Heart left ventricle (tissue), 16 donors: ENCODE measurements around the gene SVEP1. TPM values are rescaled to one million over a fixed set of nuclear protein-coding genes. Genes with fewer than 3 reads are reported as not detected.
A peak's percentile ranks its signal among the peaks of the same experiment; 100 is the strongest.

Experiments used
- ATAC-seq, 4 donors: fragments of 200-7000 bp; cut with Tn5 transposase; one replicate each; pipeline ENCODE4 v1.9.1; 2020 to 2022; ENCODE audit warnings: moderate library complexity in 4 of 4, mild to moderate bottlenecking in 3 of 4, moderate number of reproducible peaks in 1 of 4
- DNase-seq, 5 donors: peaks; one replicate each; pipeline ENCODE4 v3.0.0-alpha.2; 2020
- H3K27ac ChIP-seq, 12 donors: fragments of 200-600 bp; sonication (generic) in 4 of 12; one replicate each; pipeline versions ENCODE4 v1.5.0 to v1.8.0; 2016 to 2022; ENCODE audit warnings: mild to moderate bottlenecking in 2 of 12
- H3K27me3 ChIP-seq, 9 donors: fragments of 200-600 bp; sonication (generic) in 2 of 9; one replicate each; pipeline versions ENCODE4 v1.5.1 to v1.8.0; 2016 to 2022; ENCODE audit warnings: mild to moderate bottlenecking in 3 of 9
- H3K36me3 ChIP-seq, 9 donors: fragments of 200-600 bp; sonication (generic) in 2 of 9; one replicate each; pipeline versions ENCODE4 v1.5.0 to v1.8.0; 2018 to 2022; ENCODE audit warnings: mild to moderate bottlenecking in 2 of 9
- H3K4me1 ChIP-seq, 12 donors: fragments of 200-600 bp; sonication (generic) in 4 of 12; one replicate each; pipeline versions ENCODE4 v1.5.0 to v1.8.0; 2016 to 2022; ENCODE audit warnings: mild to moderate bottlenecking in 3 of 12
- H3K4me3 ChIP-seq, 12 donors: fragments of 200-600 bp; sonication (generic) in 4 of 12; one replicate each; pipeline versions ENCODE4 v1.5.0 to v1.8.0; 2017 to 2022; ENCODE audit warnings: mild to moderate bottlenecking in 9 of 12, moderate library complexity in 4 of 12
- H3K9me3 ChIP-seq, 12 donors: fragments of 200-600 bp; sonication (generic) in 4 of 12; one replicate each; pipeline versions ENCODE4 v1.5.0 to v1.8.0; 2016 to 2022; ENCODE audit warnings: mild to moderate bottlenecking in 1 of 12
- POLR2A ChIP-seq, 2 donors: fragments of 450-650 bp; IDR thresholded peaks; one replicate each; pipeline ENCODE4 v1.6.1; 2017; ENCODE audit warnings: antibody characterized with exemption in 2 of 2, mild to moderate bottlenecking in 2 of 2, moderate library complexity in 2 of 2
- WGBS, 4 donors: extraction: QIAGEN DNeasy Blood & Tissue Kit in 2 of 4; methylation state at CpG; one replicate each; pipeline versions ENCODE4 v1.1.5 to v1.1.7; 2013 to 2018; 5-methylcytosine and 5-hydroxymethylcytosine counted together
- intact Hi-C, 10 donors: fragments of 100-400 bp; cut with DNase I; formaldehyde crosslinking; loops; one replicate each; pipeline versions ENCODE4 v1.11.1 to v1.14.2; 2022
- polyA plus RNA-seq, 2 donors: library from polyadenylated mRNA; stranded (reverse); fragments of 200-250 nt; gene quantifications; one replicate each; pipeline ENCODE4 v1.2.3, GENCODE V29; 2013
- total RNA-seq, 9 donors: library from RNA; depleted of rRNA in 2 of 9; stranded (reverse); fragments of >200 nt in 2 of 9; fragmentation: NEBNext Ultra II Directional in 3 of 9; extraction: Animal tissue kit (Norgen Biotek cat#: 25700) in 3 of 9; gene quantifications; one replicate each; pipeline versions ENCODE4 v1.1.0 to v1.2.4, GENCODE V29; 2016 to 2023
- TF ChIP-seq, protein P1 (sequence below), 12 donors: fragments of 200-600 bp; sonication (generic) in 4 of 12; IDR thresholded peaks; one replicate each; pipeline versions ENCODE4 v1.5.0 to v1.8.0; 2018 to 2022; ENCODE audit warnings: antibody characterized with exemption in 12 of 12, mild to moderate bottlenecking in 5 of 12
- donor health status: ischemic (EF 13 %, LVEDD 7.1; RV severe dilation, severe dysfunction).
- donor health status: healthy with polysubstance abuse.
- donor health status: DM: no; HTN: yes; CAD: no.
- donor health status: DM: no; HTN: no; CAD: no.
- donor health status: ischemic (EF 25% LVEDD 6.9; RV normal size, moderate dysfunction).
- donor health status: ischemic (EF 25% LVEDD 5.7; RV mildly dilated, moderate dysfunction).
- donor health status: healthy.
- donor health status: DM: yes; HTN: yes; CAD: no.
- donor health status: ischemic (EF 35%, LVEDD 5.7; RV mildly dilated, moderate dysfunction).
- donor health status: nonischemic (EF 11% LVEDD 7.7; RV severe dilation, severe dysfunction).
- donor health status: DM: yes; HTN: yes; CAD: no.
- donor health status: PGD.
- donor health status: ischemic (EF 29% LVEDD 5.4; RV normal size, mild dysfunction).
- donor health status: nonischemic (EF 23%, LVEDD 6.1; RV moderate dilation, normal function).

Gene SVEP1
- total and polyA plus RNA-seq, 11 donors, result 0.50 to 34.4 (median 7.5) TPM

DNA sequence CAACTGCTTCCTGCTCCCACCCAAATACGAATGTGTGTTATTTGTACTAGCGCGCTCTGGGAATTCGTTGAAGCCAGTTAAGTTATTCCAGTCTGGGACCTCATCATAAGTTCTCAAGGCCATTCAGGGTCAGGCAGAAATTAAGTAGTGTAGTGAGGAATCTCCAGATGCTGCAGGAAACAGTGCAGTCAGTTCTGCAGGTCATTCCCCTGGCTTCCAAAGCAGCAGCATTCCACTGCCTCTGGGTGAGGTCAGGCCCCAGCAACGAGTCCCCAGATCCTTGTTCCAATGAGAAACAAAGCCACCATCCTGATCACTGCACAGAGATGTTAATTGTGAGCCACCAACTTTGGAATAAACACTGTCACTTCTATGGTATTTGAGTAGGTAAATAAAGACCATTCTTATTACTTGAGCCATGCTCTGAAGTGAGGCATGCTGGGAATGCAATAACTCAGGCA is 33.1 kb downstream of the SVEP1 start:
- Histone ChIP-seq H3K4me3 (no peak overlapping the region), H3K4me1 (peaks cover 0 to 38% (median 1%) of the 10 kb centered on the region in 12 donors), H3K27ac (peak overlapping the region in 8 of 12 donors; percentile 3 to 82 (median 52)), H3K36me3 (peaks cover 0 to 3% (median 0%) of the 10 kb centered on the region in 9 donors), H3K27me3 (no peaks in the 10 kb centered on the region), H3K9me3 (no peaks in the 10 kb centered on the region)
- TF ChIP-seq, protein P1, sequence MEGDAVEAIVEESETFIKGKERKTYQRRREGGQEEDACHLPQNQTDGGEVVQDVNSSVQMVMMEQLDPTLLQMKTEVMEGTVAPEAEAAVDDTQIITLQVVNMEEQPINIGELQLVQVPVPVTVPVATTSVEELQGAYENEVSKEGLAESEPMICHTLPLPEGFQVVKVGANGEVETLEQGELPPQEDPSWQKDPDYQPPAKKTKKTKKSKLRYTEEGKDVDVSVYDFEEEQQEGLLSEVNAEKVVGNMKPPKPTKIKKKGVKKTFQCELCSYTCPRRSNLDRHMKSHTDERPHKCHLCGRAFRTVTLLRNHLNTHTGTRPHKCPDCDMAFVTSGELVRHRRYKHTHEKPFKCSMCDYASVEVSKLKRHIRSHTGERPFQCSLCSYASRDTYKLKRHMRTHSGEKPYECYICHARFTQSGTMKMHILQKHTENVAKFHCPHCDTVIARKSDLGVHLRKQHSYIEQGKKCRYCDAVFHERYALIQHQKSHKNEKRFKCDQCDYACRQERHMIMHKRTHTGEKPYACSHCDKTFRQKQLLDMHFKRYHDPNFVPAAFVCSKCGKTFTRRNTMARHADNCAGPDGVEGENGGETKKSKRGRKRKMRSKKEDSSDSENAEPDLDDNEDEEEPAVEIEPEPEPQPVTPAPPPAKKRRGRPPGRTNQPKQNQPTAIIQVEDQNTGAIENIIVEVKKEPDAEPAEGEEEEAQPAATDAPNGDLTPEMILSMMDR (IDR thresholded peaks at IDR 0.05), result no peak
- no peak for TF ChIP-seq POLR2A (IDR thresholded peaks at IDR 0.05)
- DNase-seq (peak in 4 of 5 donors; percentile 41 to 55 (median 49)), ATAC-seq (peak; percentile 69 to 88 (median 80))
- 49 to 71% (median 57%) methylated on average over 4 to 5 of the region's 5 CpGs for WGBS, 4 donors
- intact Hi-C loops, result loop anchor here in 1 of 10 donors (10.0 kb wide), 1 partner anchor 652 kb away; no protein-coding TSS in a partner anchor

DNA sequence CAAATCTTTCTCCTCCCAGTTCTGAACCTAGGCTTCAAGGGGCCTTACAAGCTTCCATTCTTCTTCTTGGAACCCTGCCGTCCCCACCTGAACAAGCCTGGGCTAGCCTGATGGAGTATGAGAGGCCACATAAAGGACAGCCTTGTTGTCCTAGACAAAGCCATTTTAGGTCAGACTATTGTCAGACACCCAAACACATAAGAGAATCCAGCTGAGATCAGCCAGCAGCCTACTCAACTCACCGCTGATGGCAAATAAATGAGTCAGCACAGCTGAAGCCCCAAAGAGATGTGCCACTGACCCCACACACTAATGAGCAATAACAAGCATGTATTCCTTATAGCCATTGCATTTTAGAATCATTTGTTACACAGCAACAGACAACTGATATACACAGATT is 33.8 kb downstream of the SVEP1 start:
- H3K4me3 ChIP-seq, result no peak overlapping the region
- WGBS, 4 donors, result 73 to 83% (median 76%) methylated on average over 2 of the region's 2 CpGs
- intact Hi-C loops, result loop anchor here in 1 of 10 donors (10.0 kb wide), 1 partner anchor 651 kb away; no protein-coding TSS in a partner anchor
- peaks cover 0 to 34% (median 1%) of the 10 kb centered on the region in 12 donors for H3K4me1 ChIP-seq
- peaks cover 0 to 3% (median 0%) of the 10 kb centered on the region in 9 donors for H3K36me3 ChIP-seq
- DNase-seq (peak in 1 of 5 donors; percentile 33), ATAC-seq (peak in 3 of 4 donors; percentile 36 to 78 (median 62))
- TF ChIP-seq, protein P1 (IDR thresholded peaks at IDR 0.05), result no peak
- TF ChIP-seq POLR2A (IDR thresholded peaks at IDR 0.05), result no peak
- H3K27me3 ChIP-seq, result no peaks in the 10 kb centered on the region
- H3K9me3 ChIP-seq, result no peaks in the 10 kb centered on the region
- peak overlapping the region in 10 of 12 donors; percentile 10 to 82 (median 52) for H3K27ac ChIP-seq

DNA sequence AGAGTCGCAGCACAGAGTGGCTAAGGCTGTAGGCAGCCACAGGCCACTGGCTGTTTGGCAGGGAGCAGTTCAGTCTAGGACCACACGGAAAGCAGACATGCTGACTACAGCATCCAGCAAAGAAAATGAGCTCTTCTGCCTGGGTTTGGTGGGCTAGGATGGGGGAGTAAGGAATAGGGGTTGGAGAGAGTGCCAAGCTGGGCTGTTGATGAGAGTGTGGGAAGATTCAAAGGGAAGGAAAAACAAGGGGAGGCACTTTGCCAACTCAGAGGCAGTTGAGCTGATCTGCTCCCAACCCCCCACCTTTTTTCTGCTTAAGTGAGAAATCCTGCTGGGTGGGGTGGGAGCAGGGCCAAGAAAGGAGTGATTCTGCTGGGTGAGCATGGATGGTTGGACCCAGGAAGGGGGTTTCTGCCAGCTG is 35.9 kb downstream of the SVEP1 start:
- Histone ChIP-seq H3K9me3 (no peaks in the 10 kb centered on the region), H3K36me3 (no peaks in the 10 kb centered on the region), H3K4me1 (peaks cover 0 to 34% (median 2%) of the 10 kb centered on the region in 12 donors), H3K27me3 (no peaks in the 10 kb centered on the region), H3K27ac (peak overlapping the region in 8 of 12 donors; percentile 2 to 70 (median 45)), H3K4me3 (no peak overlapping the region)
- TF ChIP-seq POLR2A (IDR thresholded peaks at IDR 0.05), result no peak
- TF ChIP-seq, protein P1 (IDR thresholded peaks at IDR 0.05), result no peak
- ATAC-seq (peak; percentile 22 to 60 (median 46)), DNase-seq (peak in 4 of 5 donors; percentile 32 to 44 (median 35))
- intact Hi-C loops, result loop anchor here in 1 of 10 donors (10.0 kb wide), 1 partner anchor 649 kb away; no protein-coding TSS in a partner anchor
- 28 to 60% (median 55%) methylated on average over 2 of the region's 2 CpGs for WGBS, 4 donors

DNA sequence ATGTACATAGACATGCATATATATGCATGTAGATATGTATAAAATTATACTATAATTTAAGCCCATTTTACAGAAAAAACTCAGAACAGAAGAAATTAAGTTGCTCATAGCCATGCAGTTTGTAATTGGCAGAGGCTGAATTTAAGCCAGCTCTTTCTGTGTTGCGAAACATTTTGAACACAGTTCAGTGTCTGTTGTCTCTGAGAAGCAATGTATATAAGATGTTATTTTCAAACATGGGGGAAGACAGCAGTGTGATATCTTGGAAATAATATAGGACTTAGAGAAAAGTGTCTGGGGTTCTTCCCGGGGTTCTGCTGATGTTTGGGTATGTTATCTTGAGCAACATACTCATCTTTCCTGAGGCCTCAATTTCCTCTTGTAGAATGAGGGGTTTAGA is 37.6 kb downstream of the SVEP1 start:
- H3K4me1 ChIP-seq, result peaks cover 0 to 45% (median 3%) of the 10 kb centered on the region in 12 donors
- no peaks in the 10 kb centered on the region for H3K27me3 ChIP-seq
- WGBS, 4 donors, result 68 to 72% (median 70%) methylated on average over 2 of the region's 2 CpGs
- ATAC-seq, result no peak
- TF ChIP-seq, protein P1 (IDR thresholded peaks at IDR 0.05), result no peak
- TF ChIP-seq POLR2A (IDR thresholded peaks at IDR 0.05), result no peak
- no peak overlapping the region for H3K27ac ChIP-seq
- intact Hi-C loops, result loop anchor here in 1 of 10 donors (10.0 kb wide), 1 partner anchor 647 kb away; no protein-coding TSS in a partner anchor
- H3K36me3 ChIP-seq, result no peaks in the 10 kb centered on the region
- H3K9me3 ChIP-seq, result no peaks in the 10 kb centered on the region
- no peak for DNase-seq
- no peak overlapping the region for H3K4me3 ChIP-seq
